Measurements from ENCODE around the gene ITSN1. TPM values are rescaled to one million over a fixed set of nuclear protein-coding genes. Genes with fewer than 3 reads are reported as not detected.

Gene ITSN1
- total RNA-seq, 1 donor from 2014 or later: 4.5 TPM

DNA sequence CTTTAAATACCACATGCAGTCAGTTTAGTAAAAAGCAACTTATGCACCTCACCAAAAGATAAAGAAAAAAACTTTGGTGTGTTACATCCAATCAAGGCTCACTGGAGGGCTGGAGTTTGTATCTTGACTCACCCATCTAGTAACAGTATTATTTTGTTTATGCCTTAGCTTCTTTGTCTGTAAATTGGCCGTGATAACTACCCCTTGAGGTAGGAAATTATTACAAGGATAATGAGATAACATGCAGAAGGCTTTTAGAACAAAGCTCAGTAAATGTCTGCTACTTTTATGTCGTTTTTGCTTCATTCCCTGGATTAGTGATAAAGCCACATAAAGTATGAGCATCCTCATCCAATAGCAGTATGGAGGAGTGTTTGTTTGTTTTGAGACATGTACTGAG, 178.5 kb downstream of the ITSN1 start:
- Mint-ChIP-seq H3K4me1 (ENCODE audit: low read depth) (no peaks in the 10 kb centered on the region), H3K9me3 (no peaks in the 10 kb centered on the region), H3K27me3 (ENCODE audit: insufficient read depth) (no peaks in the 10 kb centered on the region), H3K27ac (no peak overlapping the region), H3K4me3 (no peak overlapping the region), H3K36me3 (ENCODE audit: low read depth) (no peaks in the 10 kb centered on the region)
- intact Hi-C loops (cut with micrococcal nuclease): no loop called here
- DNase-seq (ENCODE audit: low spot score): no peak

DNA sequence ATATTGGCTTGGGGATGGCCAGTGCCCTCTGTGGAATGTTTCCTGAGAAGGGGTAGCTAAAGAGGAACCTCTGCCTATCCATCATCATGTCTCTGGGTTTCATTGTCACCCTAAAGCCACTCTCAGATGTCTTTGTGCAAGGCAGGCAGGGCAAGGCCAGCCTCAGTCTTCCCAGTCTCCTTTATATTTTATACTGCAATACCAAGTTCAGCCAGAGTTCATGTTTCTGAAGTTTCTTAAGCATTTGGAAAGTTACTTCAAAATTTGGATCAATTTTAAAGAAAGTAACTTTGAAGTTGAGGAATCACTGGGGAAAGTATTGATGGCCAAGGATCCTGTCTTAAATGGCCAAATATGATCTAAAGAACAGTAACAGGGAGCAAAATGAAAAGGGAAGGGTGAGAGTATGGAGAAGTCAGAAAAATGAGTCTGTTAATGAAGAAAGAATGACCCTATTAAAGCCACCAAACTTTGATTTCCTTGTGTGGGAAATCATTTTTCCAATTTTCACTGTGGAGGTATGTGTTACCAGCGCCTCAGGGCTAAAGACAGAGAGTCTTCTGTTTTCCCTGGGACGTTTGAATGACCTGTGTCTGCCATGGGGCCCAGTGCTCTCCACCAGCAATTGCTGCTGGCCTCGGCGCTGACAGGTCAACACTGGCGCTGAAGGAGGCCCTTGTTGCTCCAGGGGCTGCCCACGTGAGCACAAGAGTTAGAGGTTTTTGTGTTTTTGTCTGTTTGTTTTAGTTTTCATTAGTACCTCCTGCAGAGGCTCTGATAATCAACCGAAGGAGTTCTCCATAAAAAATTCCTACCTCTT, 179.4 kb downstream of the ITSN1 start:
- no peak for DNase-seq (ENCODE audit: low spot score)
- intact Hi-C loops (cut with micrococcal nuclease): no loop called here
- H3K36me3 Mint-ChIP-seq (ENCODE audit: low read depth): no peaks in the 10 kb centered on the region
- H3K27ac Mint-ChIP-seq: no peak overlapping the region
- no peaks in the 10 kb centered on the region for H3K9me3 Mint-ChIP-seq
- H3K4me3 Mint-ChIP-seq: no peak overlapping the region
- H3K4me1 Mint-ChIP-seq (ENCODE audit: low read depth): no peaks in the 10 kb centered on the region
- no peaks in the 10 kb centered on the region for H3K27me3 Mint-ChIP-seq (ENCODE audit: insufficient read depth)

DNA sequence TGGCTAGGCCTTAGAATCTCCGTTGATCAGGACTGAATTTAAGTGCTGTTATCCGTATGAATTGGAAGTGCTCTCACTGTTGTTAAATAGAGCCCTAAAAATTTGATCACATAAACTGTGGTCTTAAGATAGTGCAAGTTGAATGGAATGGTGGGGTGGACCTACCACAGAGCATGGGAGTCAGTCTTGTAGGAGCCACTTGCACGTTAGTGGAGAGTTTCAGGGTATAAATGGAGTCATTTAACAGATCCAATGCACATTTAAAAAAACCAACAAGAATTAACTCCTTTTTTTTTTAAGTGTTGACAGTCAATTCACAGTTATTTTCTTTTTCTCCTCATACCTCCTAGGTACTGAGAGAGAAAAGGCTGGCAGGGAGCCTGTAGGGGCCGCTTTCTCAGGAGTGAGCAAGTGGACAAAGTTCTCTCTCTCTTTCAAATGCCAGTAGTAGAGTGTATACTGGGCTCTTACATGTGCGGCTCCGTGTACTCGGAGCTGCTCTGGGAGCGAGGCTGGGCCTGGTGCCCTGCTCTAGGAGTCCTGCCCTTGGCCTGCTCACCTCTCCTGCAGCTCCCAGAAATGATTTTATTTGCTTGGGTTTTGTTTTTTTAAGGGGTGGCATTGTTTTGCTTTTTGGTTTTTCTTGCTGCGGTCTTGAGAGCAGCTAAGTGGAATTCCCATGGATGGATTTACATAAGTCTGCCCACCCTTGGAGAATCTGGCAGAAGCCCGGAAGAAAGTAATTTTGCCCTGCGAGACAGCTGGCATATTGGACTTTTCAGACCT, 182.0 kb downstream of the ITSN1 start:
- no peak for DNase-seq (ENCODE audit: low spot score)

DNA sequence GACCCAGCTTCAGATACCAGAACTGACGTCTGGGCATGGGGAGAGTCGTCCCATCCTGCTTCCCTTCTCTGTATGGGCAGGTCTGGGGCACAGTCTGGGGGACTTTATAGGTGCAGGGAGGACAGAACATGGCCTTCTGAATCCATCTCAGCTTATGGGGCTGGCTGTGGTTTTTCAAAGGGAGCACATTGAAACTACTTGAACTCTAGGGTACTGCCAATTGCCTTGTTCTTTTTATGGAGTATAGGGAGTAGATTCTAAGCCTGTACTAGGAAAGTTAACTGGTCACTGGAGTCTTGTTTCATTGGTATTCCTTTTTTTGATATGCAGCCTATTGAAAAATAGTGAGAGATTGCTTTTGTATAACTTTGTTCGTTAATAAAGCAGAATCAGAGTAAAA, 183.1 kb downstream of the ITSN1 start:
- intact Hi-C loops (cut with micrococcal nuclease): no loop called here
- H3K27me3 Mint-ChIP-seq (ENCODE audit: insufficient read depth): no peaks in the 10 kb centered on the region
- no peaks in the 10 kb centered on the region for H3K4me1 Mint-ChIP-seq (ENCODE audit: low read depth)
- H3K27ac Mint-ChIP-seq: no peak overlapping the region
- DNase-seq (ENCODE audit: low spot score): no peak
- H3K4me3 Mint-ChIP-seq: no peak overlapping the region
- H3K9me3 Mint-ChIP-seq: no peaks in the 10 kb centered on the region
- no peaks in the 10 kb centered on the region for H3K36me3 Mint-ChIP-seq (ENCODE audit: low read depth)

More for the DNA sequence above, 182.0 kb downstream of the ITSN1 start:
- intact Hi-C loops (cut with micrococcal nuclease): no loop called here
- no peaks in the 10 kb centered on the region for H3K9me3 Mint-ChIP-seq
- no peak overlapping the region for H3K27ac Mint-ChIP-seq
- no peaks in the 10 kb centered on the region for H3K36me3 Mint-ChIP-seq (ENCODE audit: low read depth)
- H3K27me3 Mint-ChIP-seq (ENCODE audit: insufficient read depth): no peaks in the 10 kb centered on the region
- no peak overlapping the region for H3K4me3 Mint-ChIP-seq
- no peaks in the 10 kb centered on the region for H3K4me1 Mint-ChIP-seq (ENCODE audit: low read depth)

DNA sequence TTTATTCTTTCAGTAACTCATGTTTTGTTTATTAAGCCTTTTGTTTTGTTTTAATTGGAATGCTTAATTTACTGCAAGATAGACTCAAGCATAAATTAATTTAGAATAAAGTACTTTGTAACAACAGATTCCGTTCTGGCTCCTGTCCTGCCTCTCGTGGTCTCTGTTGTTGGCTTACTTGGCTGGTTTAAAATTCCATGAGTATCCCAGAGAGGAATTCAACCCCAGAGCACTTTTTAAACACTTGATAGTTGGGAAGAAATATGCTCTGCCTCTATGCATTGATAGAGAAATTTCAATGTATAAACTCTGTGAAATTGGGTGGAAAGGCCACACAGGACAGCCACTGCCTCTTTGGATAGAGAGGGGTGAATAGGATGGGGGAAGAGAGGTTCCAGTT, 183.6 kb downstream of the ITSN1 start:
- H3K4me1 Mint-ChIP-seq (ENCODE audit: low read depth): no peaks in the 10 kb centered on the region
- H3K27ac Mint-ChIP-seq: no peak overlapping the region
- no peaks in the 10 kb centered on the region for H3K9me3 Mint-ChIP-seq
- H3K36me3 Mint-ChIP-seq (ENCODE audit: low read depth): no peaks in the 10 kb centered on the region
- DNase-seq (ENCODE audit: low spot score): no peak
- H3K27me3 Mint-ChIP-seq (ENCODE audit: insufficient read depth): no peaks in the 10 kb centered on the region
- no peak overlapping the region for H3K4me3 Mint-ChIP-seq
- intact Hi-C loops (cut with micrococcal nuclease): no loop called here

DNA sequence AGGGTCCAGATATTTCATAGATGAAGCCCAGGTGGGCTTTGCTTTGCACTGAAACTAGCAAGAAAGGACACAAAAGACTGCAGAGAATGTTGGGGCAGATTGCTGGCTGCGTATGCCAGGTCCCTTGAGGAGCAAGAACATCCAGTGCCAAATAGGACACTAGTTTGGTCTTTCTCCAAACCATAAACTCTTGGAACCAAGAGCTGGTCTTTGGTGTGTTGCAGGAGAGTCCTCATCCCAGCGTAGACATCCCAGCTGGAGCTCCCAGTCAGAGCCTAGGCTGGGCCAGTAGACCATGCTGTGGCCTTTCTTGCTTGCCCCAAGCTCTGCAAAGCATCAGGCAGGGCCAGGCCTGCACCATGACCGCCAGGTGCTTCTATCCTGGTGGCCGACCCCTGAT, 185.8 kb downstream of the ITSN1 start:
- H3K36me3 Mint-ChIP-seq (ENCODE audit: low read depth): no peaks in the 10 kb centered on the region
- H3K4me3 Mint-ChIP-seq: no peak overlapping the region
- H3K27me3 Mint-ChIP-seq (ENCODE audit: insufficient read depth): no peaks in the 10 kb centered on the region
- intact Hi-C loops (cut with micrococcal nuclease): no loop called here
- DNase-seq (ENCODE audit: low spot score): no peak
- no peak overlapping the region for H3K27ac Mint-ChIP-seq
- H3K4me1 Mint-ChIP-seq (ENCODE audit: low read depth): no peaks in the 10 kb centered on the region
- H3K9me3 Mint-ChIP-seq: no peaks in the 10 kb centered on the region

DNA sequence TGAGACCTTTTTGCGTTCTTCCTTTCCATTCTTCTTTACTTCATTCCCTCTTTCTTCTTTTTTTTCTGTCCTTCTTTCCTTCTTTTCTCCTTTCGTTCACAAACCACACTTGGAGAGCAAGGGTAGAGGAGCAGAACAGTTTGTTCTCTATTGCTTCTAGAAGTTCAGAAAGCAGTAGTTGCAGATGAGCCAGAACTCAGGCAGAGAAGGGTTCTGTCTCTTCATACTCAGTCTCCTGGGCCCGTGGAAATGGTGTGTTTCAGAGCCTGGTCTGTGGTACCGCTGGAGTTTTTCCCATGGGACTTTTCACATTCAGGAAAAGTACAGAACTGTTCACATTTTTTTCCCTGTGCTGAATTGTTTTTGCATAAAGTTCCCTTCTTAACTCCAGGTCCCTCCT, 186.3 kb downstream of the ITSN1 start:
- H3K36me3 Mint-ChIP-seq (ENCODE audit: low read depth): no peaks in the 10 kb centered on the region
- intact Hi-C loops (cut with micrococcal nuclease): no loop called here
- H3K4me3 Mint-ChIP-seq: no peak overlapping the region
- H3K27ac Mint-ChIP-seq: no peak overlapping the region
- no peaks in the 10 kb centered on the region for H3K27me3 Mint-ChIP-seq (ENCODE audit: insufficient read depth)
- H3K4me1 Mint-ChIP-seq (ENCODE audit: low read depth): no peaks in the 10 kb centered on the region
- no peaks in the 10 kb centered on the region for H3K9me3 Mint-ChIP-seq
- DNase-seq (ENCODE audit: low spot score): no peak

DNA sequence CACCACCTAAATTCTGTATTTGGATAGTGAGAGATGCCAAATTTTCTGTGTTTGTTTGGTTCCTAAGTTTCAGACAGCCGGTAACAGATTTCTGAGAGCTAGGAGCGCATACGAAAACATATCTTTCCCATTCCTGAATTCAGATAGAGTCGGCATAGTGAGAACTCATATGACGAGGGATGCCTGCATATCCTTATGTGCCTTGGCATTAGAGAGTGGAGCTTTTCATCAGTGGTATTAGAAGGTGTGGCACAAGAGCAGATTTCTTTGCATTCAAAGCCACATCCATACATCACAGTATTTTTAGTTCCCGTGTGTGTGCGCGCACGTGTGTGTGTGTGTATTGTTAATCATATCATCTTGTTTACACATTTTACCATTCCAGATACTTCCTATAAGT, 187.5 kb downstream of the ITSN1 start:
- intact Hi-C loops (cut with micrococcal nuclease): no loop called here
- no peaks in the 10 kb centered on the region for H3K4me1 Mint-ChIP-seq (ENCODE audit: low read depth)
- no peaks in the 10 kb centered on the region for H3K36me3 Mint-ChIP-seq (ENCODE audit: low read depth)
- no peak for DNase-seq (ENCODE audit: low spot score)
- no peaks in the 10 kb centered on the region for H3K9me3 Mint-ChIP-seq
- H3K27ac Mint-ChIP-seq: no peak overlapping the region
- no peaks in the 10 kb centered on the region for H3K27me3 Mint-ChIP-seq (ENCODE audit: insufficient read depth)
- H3K4me3 Mint-ChIP-seq: no peak overlapping the region

DNA sequence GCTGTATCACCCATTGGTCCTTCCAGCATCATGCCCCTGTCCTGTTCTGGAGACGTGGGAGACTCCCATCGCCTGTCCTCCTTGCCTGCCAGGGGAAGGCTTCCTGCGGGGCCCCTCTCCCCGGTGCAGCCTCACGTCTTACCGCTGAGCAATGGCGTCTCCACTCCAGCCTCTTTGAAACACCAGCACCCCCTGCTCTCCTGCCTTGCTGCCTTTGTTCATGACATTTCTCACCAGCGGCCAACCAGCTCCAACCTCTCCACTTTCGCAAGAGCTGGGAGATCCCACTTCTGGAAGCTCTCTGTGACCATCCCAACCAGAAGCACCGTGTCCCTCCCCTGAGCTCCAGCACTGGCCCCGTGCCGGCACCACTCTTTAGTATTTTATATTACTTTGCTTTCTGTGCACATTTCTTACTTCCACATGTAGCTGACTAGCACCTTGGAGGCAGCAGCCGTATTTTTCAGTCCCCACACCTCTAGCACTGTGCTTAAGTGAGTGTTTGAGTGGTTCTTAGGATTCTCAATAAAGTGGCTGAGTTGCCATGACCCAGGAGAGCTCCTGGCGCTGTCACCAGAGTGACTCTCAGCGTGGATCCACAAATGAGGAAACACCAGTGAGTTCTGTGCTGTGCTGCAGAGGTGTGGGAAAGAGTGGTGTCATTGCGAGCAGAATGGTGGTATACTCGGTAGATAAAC, 189.8 kb downstream of the ITSN1 start:
- no peak overlapping the region for H3K4me3 Mint-ChIP-seq
- DNase-seq (ENCODE audit: low spot score): no peak
- no peaks in the 10 kb centered on the region for H3K4me1 Mint-ChIP-seq (ENCODE audit: low read depth)
- no peaks in the 10 kb centered on the region for H3K27me3 Mint-ChIP-seq (ENCODE audit: insufficient read depth)
- intact Hi-C loops (cut with micrococcal nuclease): no loop called here
- no peaks in the 10 kb centered on the region for H3K36me3 Mint-ChIP-seq (ENCODE audit: low read depth)
- H3K9me3 Mint-ChIP-seq: no peaks in the 10 kb centered on the region
- no peak overlapping the region for H3K27ac Mint-ChIP-seq

DNA sequence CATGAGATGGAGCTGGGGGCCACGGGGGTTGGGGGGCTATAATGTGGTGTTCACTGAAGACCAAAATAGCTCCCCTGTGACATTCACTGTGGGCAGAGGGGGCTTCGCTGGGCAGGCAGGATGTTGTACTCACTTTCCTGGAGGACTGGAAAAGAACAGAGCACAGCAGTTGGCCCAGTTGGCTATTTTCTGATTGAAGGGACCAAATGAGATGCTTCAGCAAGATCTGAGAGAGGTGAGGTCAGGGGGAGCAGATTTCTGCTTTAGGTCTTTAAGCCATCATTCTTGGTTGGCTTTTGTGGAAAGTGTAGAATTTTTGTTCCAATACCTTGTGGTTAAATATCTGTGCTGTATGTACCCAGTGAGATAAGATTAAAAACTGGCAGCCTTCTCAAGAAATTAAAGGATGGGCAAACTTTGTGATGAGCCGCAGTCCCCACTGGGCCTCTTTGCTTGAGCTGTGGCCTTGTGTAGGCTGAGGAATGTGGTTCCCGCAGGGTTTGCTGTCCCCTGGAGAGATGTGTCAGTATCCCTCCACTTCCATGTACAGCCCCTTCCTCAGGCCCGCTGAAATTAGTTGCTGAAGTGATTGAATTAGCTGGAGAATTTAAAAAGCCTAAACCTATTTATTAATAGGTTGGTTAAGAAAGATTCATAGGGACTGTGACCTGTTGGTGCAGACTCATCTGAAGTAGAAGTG, 192.7 kb downstream of the ITSN1 start:
- Mint-ChIP-seq H3K4me1 (ENCODE audit: low read depth) (no peaks in the 10 kb centered on the region), H3K9me3 (no peaks in the 10 kb centered on the region)

DNA sequence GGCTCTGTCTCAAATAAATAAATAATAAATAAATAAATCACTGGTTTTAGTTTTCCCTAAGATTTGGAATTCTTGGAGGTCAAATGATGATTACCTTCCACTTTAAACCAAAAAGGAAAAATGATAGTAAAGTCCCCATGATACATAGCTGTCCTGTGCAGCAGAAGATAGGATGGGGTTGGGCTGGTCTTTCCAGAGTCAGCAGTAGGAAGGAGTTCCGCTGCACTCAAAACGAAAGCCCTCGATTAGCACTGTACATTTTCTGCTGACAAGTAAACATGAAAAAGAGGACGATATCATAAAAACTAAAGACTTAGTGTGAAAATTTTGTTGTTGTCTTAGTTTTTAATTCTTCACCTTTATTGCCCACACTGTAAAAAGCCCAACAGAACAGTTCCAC, 193.6 kb downstream of the ITSN1 start:
- no peak overlapping the region for H3K4me3 Mint-ChIP-seq
- no peaks in the 10 kb centered on the region for H3K4me1 Mint-ChIP-seq (ENCODE audit: low read depth)
- no peaks in the 10 kb centered on the region for H3K27me3 Mint-ChIP-seq (ENCODE audit: insufficient read depth)
- H3K36me3 Mint-ChIP-seq (ENCODE audit: low read depth): no peaks in the 10 kb centered on the region
- H3K9me3 Mint-ChIP-seq: no peaks in the 10 kb centered on the region
- no peak for DNase-seq (ENCODE audit: low spot score)
- H3K27ac Mint-ChIP-seq: no peak overlapping the region
- intact Hi-C loops (cut with micrococcal nuclease): no loop called here

More for the DNA sequence above, 192.7 kb downstream of the ITSN1 start:
- DNase-seq (ENCODE audit: low spot score): no peak
- Mint-ChIP-seq H3K27me3 (ENCODE audit: insufficient read depth) (no peaks in the 10 kb centered on the region), H3K36me3 (ENCODE audit: low read depth) (no peaks in the 10 kb centered on the region), H3K4me3 (no peak overlapping the region), H3K27ac (no peak overlapping the region)
- intact Hi-C loops (cut with micrococcal nuclease): no loop called here

DNA sequence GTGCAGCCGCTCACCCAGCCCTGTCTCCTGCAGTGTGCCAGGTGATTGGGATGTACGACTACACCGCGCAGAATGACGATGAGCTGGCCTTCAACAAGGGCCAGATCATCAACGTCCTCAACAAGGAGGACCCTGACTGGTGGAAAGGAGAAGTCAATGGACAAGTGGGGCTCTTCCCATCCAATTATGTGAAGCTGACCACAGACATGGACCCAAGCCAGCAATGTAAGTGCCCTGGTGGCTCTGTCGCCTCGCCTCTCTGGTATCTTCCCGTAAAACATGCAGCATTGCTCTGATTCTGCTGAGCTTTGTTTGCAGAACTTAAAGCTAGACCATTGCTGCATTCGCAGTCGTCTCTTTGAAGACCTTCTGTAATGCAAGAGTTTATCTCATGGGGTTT, 194.1 kb downstream of the ITSN1 start:
- no peaks in the 10 kb centered on the region for H3K4me1 Mint-ChIP-seq (ENCODE audit: low read depth)
- no peak overlapping the region for H3K27ac Mint-ChIP-seq
- H3K4me3 Mint-ChIP-seq: no peak overlapping the region
- no peaks in the 10 kb centered on the region for H3K9me3 Mint-ChIP-seq
- no peaks in the 10 kb centered on the region for H3K36me3 Mint-ChIP-seq (ENCODE audit: low read depth)
- no peaks in the 10 kb centered on the region for H3K27me3 Mint-ChIP-seq (ENCODE audit: insufficient read depth)
- intact Hi-C loops (cut with micrococcal nuclease): no loop called here
- DNase-seq (ENCODE audit: low spot score): no peak
